ENCODE results near the gene ACOT9.
"Not testable (repeated sequence)": the region's sequence is repeated elsewhere in the genome, so short reads cannot be mapped to it uniquely, and the experiment has no call there.

ACOT9 gene

GRCh38 chrX:23749576-23749975 lies 6.5 kb upstream of the ACOT9 start:
- no peak for DNase-seq (ENCODE audit: insufficient read length, low spot score)
- no peak for TF ChIP-seq POLR2A (IDR thresholded peaks at IDR 0.05; ENCODE audit: low read depth, low read length)

GRCh38 chrX:23749129-23749528 lies 6.1 kb upstream of the ACOT9 start:
- DNase-seq (ENCODE audit: insufficient read length, low spot score), result no peak
- no peak for TF ChIP-seq POLR2A (IDR thresholded peaks at IDR 0.05; ENCODE audit: low read depth, low read length)
- FAIRE-seq, result no peak

More at GRCh38 chrX:23749576-23749975, 6.5 kb upstream of the ACOT9 start:
- no peak for FAIRE-seq

- FAIRE-seq (no peak), DNase-seq (ENCODE audit: insufficient read length, low spot score) (no peak)
- no peak for TF ChIP-seq POLR2A (IDR thresholded peaks at IDR 0.05; ENCODE audit: low read depth, low read length)
These were observed 2.7 kb upstream of the ACOT9 start for GRCh38 chrX:23745786-23746185.

GRCh38 chrX:23743623-23743971 lies 521 bp upstream of the ACOT9 start:
- not testable (repeated sequence) for DNase-seq (ENCODE audit: insufficient read length, low spot score); FAIRE-seq

GRCh38 chrX:23742174-23742696 lies 841 bp downstream of the ACOT9 start:
- no peak for TF ChIP-seq POLR2A (IDR thresholded peaks at IDR 0.05; ENCODE audit: low read depth, low read length)
- no peak for DNase-seq (ENCODE audit: insufficient read length, low spot score)
- FAIRE-seq, result no peak

- DNase-seq (ENCODE audit: insufficient read length, low spot score), result no peak
- TF ChIP-seq POLR2A (IDR thresholded peaks at IDR 0.05; ENCODE audit: low read depth, low read length), result no peak
- FAIRE-seq, result no peak
These were observed 5.7 kb downstream of the ACOT9 start for GRCh38 chrX:23737413-23737812.

GRCh38 chrX:23736030-23736429 lies 7.0 kb downstream of the ACOT9 start:
- no peak for DNase-seq (ENCODE audit: insufficient read length, low spot score)
- no peak for TF ChIP-seq POLR2A (IDR thresholded peaks at IDR 0.05; ENCODE audit: low read depth, low read length)
- no peak for FAIRE-seq

- DNase-seq (ENCODE audit: insufficient read length, low spot score), result no peak
- TF ChIP-seq POLR2A (IDR thresholded peaks at IDR 0.05; ENCODE audit: low read depth, low read length), result no peak
- no peak for FAIRE-seq
These were observed 10.4 kb downstream of the ACOT9 start for GRCh38 chrX:23732704-23733103.

- TF ChIP-seq POLR2A (IDR thresholded peaks at IDR 0.05; ENCODE audit: low read depth, low read length), result no peak
- DNase-seq (ENCODE audit: insufficient read length, low spot score) (no peak), FAIRE-seq (no peak)
These were observed 11.1 kb downstream of the ACOT9 start for GRCh38 chrX:23731951-23732350.

GRCh38 chrX:23729214-23729613 lies 13.9 kb downstream of the ACOT9 start:
- no peak for TF ChIP-seq POLR2A (IDR thresholded peaks at IDR 0.05; ENCODE audit: low read depth, low read length)
- FAIRE-seq (no peak), DNase-seq (ENCODE audit: insufficient read length, low spot score) (no peak)

- DNase-seq (ENCODE audit: insufficient read length, low spot score) (no peak), FAIRE-seq (no peak)
- TF ChIP-seq POLR2A (IDR thresholded peaks at IDR 0.05; ENCODE audit: low read depth, low read length), result no peak
These were observed 15.9 kb downstream of the ACOT9 start for GRCh38 chrX:23727206-23727605.

GRCh38 chrX:23726191-23726590 lies 16.9 kb downstream of the ACOT9 start:
- DNase-seq (ENCODE audit: insufficient read length, low spot score), result no peak
- no peak for FAIRE-seq
- no peak for TF ChIP-seq POLR2A (IDR thresholded peaks at IDR 0.05; ENCODE audit: low read depth, low read length)

GRCh38 chrX:23720117-23720677 lies 22.9 kb downstream of the ACOT9 start:
- DNase-seq (ENCODE audit: insufficient read length, low spot score) (no peak), FAIRE-seq (no peak)
- no peak for TF ChIP-seq POLR2A (IDR thresholded peaks at IDR 0.05; ENCODE audit: low read depth, low read length)

- DNase-seq (ENCODE audit: insufficient read length, low spot score) (no peak), FAIRE-seq (no peak)
- TF ChIP-seq POLR2A (IDR thresholded peaks at IDR 0.05; ENCODE audit: low read depth, low read length), result no peak
These were observed 37.8 kb downstream of the ACOT9 start for GRCh38 chrX:23705235-23705634.

GRCh38 chrX:23704673-23705206 lies 38.3 kb downstream of the ACOT9 start:
- FAIRE-seq (no peak), DNase-seq (ENCODE audit: insufficient read length, low spot score) (no peak)
- no peak for TF ChIP-seq POLR2A (IDR thresholded peaks at IDR 0.05; ENCODE audit: low read depth, low read length)
